Muscle of back (tissue), 11 donors: ENCODE results near the gene SLC22A31. TPM values are rescaled to one million over a fixed set of nuclear protein-coding genes. Genes with fewer than 3 reads are reported as not detected.
"Not testable (repeated sequence)": the region's sequence is repeated elsewhere in the genome, so short reads cannot be mapped to it uniquely, and the experiment has no call there.

Experiments
- DNase-seq, 3 donors: peaks; one replicate each; pipeline versions ENCODE4 v3.0.0 to v3.0.0-alpha.2; 2013
- polyA plus RNA-seq, 10 donors: library from polyadenylated mRNA; unstranded; fragments of 120-200 nt; gene quantifications; one replicate each; pipeline ENCODE4 v1.2.1, GENCODE V29; 2013; ENCODE audit not compliant: insufficient read length in 10 of 10

Gene SLC22A31
- polyA plus RNA-seq, 10 donors, result 0.43 to 4.1 (median 1.1) TPM

DNA sequence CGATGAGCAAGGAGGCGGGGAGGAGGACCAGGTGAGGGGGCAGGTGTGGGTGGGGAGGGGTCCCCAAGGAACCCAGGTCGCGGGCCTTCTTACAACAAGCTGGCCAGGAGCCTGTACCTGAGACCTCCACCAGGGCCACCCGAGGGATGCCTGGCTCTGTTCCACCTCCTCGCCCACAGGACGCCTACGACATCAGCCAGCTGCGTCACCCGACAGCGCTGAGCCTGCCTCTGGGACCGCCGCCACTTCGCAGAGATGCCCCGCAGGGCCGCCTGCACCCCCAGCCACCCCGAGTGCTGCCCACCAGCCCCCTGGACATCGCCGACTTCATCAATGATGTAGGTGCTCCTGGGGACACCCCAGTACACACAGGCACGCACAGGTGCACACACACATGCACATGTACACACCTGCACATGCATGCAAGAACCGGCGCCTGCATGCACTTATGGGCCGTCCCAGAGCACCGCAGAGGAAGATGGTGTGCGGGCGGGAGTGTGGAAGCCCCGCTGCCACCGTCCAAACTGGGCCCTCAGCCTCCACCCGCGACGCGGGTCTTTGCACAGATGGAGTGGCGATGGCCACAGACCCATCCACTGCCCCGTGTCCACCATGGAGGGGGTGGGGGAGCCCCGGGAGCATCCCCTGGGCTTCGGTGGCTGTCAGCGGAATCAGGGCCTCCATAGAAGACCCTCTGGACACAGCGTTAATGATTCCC, 6.6 kb downstream of the SLC22A31 start:
- DNase-seq, result no peak

GRCh38 chr16:89192956-89193575, 7.3 kb downstream of the SLC22A31 start:
- peak in 1 of 3 donors; percentile 56 for DNase-seq

- DNase-seq, result peak; percentile 61 to 77 (median 70)
Measured at GRCh38 chr16:89192186-89192955, 8.0 kb downstream of the SLC22A31 start.

- no peak for DNase-seq
Measured at GRCh38 chr16:89191901-89192185, 8.5 kb downstream of the SLC22A31 start.

DNA sequence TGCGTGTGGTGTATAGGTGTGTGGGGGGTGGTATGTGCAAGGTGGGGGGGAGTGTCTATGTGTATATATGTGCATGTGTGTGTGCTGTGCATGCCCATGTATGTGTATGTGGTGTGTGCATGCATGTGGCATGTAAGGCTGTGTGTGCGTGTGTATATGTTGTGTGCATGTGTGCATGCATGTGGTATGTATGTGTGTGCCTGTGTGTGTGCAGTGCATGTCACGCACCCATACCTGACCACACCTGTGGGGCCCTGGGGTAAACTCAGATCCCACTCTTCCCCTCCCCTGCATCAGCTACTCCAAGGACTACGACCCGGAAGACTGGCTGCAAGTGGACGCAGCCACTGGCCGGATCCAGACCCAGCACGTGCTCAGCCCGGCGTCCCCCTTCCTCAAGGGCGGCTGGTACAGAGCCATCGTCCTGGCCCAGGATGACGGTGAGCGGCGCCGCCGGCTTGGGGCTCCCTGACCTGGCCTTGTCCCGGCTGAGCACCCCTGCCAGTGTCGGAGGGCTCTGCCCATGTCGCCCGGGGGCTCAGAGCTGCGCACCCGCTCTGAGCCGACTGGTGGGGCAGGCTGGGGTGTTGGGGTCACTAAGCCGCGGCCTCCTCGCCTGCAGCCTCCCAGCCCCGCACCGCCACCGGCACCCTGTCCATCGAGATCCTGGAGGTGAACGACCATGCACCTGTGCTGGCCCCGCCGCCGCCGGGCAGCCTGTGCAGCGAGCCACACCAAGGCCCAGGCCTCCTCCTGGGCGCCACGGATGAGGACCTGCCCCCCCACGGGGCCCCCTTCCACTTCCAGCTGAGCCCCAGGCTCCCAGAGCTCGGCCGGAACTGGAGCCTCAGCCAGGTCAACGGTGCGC, 9.1 kb downstream of the SLC22A31 start:
- DNase-seq, result no peak

- DNase-seq, result no peak
Measured at GRCh38 chr16:89190150-89190958, 10.0 kb downstream of the SLC22A31 start.

DNA sequence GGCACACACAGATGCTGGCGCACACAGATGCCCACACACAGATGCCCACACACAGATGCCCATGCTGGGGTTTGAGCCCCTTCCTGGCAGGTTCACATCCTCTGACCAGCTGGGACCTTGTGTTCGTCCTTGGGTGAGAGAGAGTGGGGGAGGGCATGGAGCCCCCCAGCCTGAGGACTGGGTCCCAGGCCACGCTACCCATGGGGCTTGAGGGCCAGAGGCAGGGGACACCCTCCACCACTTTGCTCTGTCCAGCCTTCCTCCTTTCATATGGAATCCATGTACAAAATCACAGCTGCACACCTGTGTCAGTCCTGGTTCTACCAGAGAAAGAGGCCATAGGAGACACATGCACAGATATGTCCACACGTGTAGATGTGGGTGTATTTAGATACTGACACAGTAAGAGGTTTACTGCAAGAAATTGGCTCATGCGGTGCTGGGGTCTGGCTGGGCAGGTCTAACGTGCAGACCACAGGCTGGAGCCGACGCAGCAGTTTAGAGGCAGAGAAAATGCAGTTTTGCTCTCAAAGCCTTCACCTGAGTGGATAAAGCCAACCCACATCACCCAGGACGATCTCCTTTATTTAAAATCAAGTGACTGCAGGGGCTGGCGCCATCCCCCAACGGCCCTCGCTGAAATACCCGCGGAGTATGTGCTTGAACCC, 10.8 kb downstream of the SLC22A31 start:
- no peak for DNase-seq

DNA sequence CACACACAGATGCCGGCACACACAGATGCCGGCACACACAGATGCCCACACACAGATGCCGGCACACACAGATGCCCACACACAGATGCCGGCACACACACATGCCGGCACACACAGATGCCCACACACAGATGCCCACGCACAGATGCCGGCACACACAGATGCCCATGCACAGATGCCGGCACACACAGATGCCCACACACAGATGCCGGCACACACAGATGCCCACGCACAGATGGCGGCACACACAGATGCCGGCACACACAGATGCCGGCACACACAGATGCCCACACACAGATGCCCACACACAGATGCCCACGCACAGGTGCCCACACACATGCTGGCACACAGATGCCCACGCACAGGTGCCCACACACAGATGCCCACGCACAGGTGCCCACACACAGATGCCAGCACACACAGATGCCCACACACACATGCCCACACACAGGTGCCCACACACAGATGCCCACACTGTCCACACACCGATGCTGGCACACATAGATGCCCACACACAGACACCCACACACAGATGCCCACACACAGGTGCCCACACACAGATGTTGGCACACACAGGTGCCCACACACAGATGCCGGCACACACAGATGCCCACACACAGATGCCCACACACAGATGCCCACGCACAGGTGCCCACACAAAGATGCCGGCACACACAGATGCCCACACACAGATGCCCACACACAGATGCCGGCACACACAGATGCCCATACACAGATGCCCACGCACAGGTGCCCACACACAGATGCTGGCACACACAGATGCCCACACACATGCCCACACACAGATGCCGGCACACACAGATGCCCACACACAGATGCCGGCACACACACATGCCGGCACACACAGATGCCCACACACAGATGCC, 11.6 kb downstream of the SLC22A31 start:
- not testable (repeated sequence) for DNase-seq

GRCh38 chr16:89187770-89188392, 12.5 kb downstream of the SLC22A31 start:
- DNase-seq, result no peak

GRCh38 chr16:89187032-89187769, 13.1 kb downstream of the SLC22A31 start:
- DNase-seq, result peak in 1 of 3 donors; percentile 59

- not testable (repeated sequence) for DNase-seq
Measured at GRCh38 chr16:89186593-89187031, 13.7 kb downstream of the SLC22A31 start.

DNA sequence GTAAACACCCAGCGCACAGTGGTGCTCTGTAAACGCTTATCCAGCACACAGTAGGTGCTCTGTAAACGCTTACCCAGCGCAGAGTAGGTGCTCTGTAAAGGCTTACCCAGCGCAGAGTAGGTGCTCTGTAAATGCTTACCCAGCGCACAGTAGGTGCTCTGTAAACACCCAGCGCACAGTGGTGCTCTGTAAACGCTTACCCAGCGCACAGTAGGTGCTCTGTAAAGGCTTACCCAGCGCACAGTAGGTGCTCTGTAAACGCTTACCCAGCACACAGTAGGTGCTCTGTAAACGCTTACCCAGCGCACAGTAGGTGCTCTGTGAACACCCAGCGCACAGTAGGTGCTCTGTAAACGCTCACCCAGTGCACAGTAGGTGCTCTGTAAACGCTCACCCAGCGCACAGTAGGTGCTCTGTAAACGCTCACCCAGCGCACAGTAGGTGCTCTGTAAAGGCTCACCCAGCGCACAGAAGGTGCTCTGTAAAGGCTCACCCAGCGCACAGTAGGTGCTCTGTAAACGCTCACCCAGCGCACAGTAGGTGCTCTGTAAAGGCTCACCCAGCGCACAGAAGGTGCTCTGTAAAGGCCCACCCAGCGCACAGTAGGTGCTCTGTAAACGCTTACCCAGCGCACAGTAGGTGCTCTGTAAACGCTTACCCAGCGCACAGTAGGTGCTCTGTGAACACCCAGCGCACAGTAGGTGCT, 14.3 kb downstream of the SLC22A31 start:
- DNase-seq, result not testable (repeated sequence)

DNA sequence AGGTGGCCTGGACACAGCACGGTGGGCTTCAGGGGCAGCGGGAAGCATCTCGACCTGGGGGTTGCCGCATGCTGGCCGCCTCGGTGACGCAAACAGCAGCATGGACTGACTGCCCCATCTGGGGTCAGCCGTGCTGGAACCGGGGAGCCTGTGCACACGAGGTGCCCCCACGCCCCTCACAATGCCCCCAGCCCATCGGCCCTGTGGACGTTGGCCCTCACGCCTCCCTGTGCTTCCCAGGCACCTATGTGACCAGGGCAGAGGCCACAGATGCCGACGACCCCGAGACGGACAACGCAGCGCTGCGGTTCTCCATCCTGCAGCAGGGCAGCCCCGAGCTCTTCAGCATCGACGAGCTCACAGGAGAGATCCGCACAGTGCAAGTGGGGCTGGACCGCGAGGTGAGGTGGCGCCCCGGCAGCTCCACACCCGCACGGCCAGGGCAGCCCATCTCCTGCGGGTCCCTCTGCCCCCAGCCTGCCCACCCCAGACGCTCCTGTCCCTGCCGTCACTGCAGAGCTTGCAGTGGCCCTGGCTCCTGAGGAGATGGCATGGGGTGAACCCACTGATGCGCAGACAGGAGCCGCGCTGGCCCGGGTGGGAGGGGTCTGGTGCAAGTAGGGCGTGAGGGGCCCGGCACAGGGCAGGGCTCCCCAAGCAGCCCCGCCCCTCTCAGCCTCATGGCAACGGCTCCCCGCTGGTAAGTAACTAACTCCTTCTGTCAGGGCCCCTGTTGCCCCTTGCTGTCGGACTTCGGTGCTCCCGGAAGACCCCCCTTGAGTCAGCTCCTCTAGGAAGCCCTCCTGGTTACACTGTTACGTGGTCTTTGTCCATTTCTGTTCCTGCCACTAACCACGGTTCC, 15.2 kb downstream of the SLC22A31 start:
- DNase-seq, result peak in 1 of 3 donors; percentile 52

DNA sequence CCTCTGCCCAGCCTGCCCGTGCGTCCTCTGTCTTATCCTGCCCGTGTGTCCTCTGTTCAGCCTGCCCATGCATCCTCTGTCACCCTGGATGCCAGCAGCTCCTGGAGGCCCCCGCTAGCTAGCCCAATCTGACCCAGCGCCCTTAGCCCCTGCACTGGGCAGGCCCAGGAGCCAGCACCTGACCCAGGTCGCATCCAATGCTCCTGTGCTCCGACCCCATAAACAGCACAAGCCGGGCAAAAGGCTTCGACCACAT, 15.7 kb downstream of the SLC22A31 start:
- no peak for DNase-seq

DNA sequence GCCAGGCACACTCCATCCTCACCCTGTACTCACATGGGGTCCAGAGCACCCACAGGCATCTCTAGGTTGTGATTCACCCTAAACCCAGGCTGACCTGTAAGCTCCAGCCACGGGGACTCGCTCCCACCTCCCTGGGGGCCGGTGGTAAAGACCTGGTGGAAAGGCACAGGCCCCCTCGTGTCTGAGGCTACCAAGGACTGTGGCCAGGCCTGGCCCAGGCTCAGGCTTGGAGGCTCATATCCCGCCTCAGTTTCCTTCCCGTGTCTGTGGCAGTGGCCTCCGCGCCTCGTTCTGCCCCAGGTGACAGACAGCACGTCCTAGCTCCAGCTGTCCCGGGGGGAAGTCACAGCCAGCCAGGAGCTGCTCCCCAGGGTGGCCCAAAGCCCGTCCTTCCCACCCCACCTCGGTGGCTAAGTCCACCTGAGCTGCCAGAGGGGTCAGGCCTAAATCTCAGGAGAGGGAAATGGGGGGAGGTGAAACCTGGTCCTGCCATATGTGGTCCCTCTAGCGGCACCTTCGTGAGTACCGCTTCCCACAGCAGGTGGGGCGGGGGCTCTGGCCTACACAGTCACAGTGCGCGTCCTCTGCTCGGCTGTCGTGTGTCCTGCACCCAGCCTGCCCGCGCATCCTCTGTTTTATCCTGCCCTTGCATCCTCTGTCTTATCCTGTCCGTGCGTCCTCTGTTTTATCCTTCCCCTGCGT, 16.2 kb downstream of the SLC22A31 start:
- DNase-seq, result no peak

DNA sequence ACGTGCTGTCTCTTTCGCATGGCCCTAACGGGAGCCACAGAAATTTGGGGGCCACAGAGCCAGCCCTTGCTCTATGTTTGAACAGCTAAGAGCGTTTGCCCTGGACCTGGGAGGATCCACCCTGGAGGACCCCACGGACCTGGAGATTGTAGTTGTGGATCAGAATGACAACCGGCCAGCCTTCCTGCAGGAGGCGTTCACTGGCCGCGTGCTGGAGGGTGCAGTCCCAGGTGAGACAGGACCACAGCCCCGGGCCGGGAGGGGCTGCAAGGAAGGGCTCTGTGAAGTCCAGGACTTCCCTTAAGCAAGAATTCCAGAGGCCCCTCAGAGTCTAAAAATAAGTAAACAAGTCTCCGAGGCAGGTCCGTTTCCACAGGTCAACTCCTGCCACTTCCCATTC, 16.9 kb downstream of the SLC22A31 start:
- no peak for DNase-seq
